Endothelial cell (in vitro differentiated cells): ENCODE measurements around the gene SYNGR2. TPM values are rescaled to one million over a fixed set of nuclear protein-coding genes. Genes with fewer than 3 reads are reported as not detected.

Source experiments
- total RNA-seq: library from RNA; stranded (reverse); fragmentation: NEBNext Ultra II Directional; extraction: Animal tissue kit (Norgen Biotek cat#: 25700); gene quantifications from one replicate; pipeline ENCODE4 v1.2.1, GENCODE V29; 2021; ENCODE audit not compliant: unreplicated experiment

SYNGR2 gene
- total RNA-seq, 1 donor from 2014 or later = 72.6 TPM

Other genes starting within 250 kb of the SYNGR2 start
- gene TNRC6C, start 209.9 kb upstream of the SYNGR2 start, total RNA-seq = 13.1 TPM
- gene TMC6, start 39.8 kb upstream of the SYNGR2 start, total RNA-seq = 292 TPM
- 55.8 TPM for gene TMC8, start 37.8 kb upstream of the SYNGR2 start, total RNA-seq
- not detected for gene C17orf99, start 22.2 kb upstream of the SYNGR2 start, total RNA-seq
- gene TK1, start 18.5 kb downstream of the SYNGR2 start, total RNA-seq = 23.8 TPM
- 135 TPM for gene AFMID, start 18.8 kb downstream of the SYNGR2 start, total RNA-seq
- gene BIRC5, start 45.7 kb downstream of the SYNGR2 start, total RNA-seq = 22.0 TPM
- 21.1 TPM for gene TMEM235, start 63.0 kb downstream of the SYNGR2 start, total RNA-seq
- 30.2 TPM for gene SOCS3, start 191.5 kb downstream of the SYNGR2 start, total RNA-seq
- 85.5 TPM for gene PGS1, start 210.1 kb downstream of the SYNGR2 start, total RNA-seq